HCT116 (cell line): ENCODE results near the gene CEP20. TPM values are rescaled to one million over a fixed set of nuclear protein-coding genes. Genes with fewer than 3 reads are reported as not detected.

Source experiments
- ATAC-seq: fragments of 200-7000 bp; cut with Tn5 transposase; 2 replicates; pipeline ENCODE4 v1.9.1; 2020; ENCODE audit warnings: mild to moderate bottlenecking, moderate library complexity
- BruUV-seq: library from RNA; stranded (reverse); fragments of 400-500 nt; replicated peaks from 2 replicates; lab custom pipeline; 2021; lab: Mats Ljungman, UMichigan
- CTCF ChIA-PET: fragments of 300-600 bp; sonication (Branson Sonifier 250); formaldehyde crosslinking; loops from one replicate; lab custom pipeline; 2021; ENCODE audit warnings: antibody characterized with exemption; lab: Charles Lee
- POLR2A ChIA-PET: fragments of 300-600, 350-600 bp; sonication (Branson Sonifier 250); formaldehyde crosslinking; loops from one replicate; lab custom pipeline; 2021; ENCODE audit warnings: antibody characterized with exemption; lab: Charles Lee
- RAD21 ChIA-PET, 2 experiments: fragments of 300-600 bp; sonication (Branson Sonifier 250); formaldehyde crosslinking; loops; one replicate each; lab custom pipeline; 2023; ENCODE audit warnings: low total read pairs in 2 of 2; ENCODE audit not compliant: uncharacterized antibody in 2 of 2, unreplicated experiment in 2 of 2, low non-redundant PET in 1 of 2; lab: Charles Lee
- DNase-seq: peaks from one replicate; pipeline ENCODE4 v3.0.0-alpha.2; 2010; ENCODE audit warnings: low read depth, low spot score
- H2AFZ ChIP-seq: fragments of 200-600 bp; shearing (Covaris generic), sonication (generic); 2 replicates; pipeline ENCODE4 v1.6.1; 2017; ENCODE audit warnings: low read depth, mixed run types, mixed read lengths, antibody characterized with exemption, low read length; ENCODE audit not compliant: poor library complexity, severe bottlenecking
- H3K27ac ChIP-seq: 2 replicates; pipeline ENCODE4 v1.5.1; 2012; ENCODE audit warnings: low read depth, low read length
- H3K27me3 ChIP-seq: fragments of 200-600 bp; sonication (generic); 2 replicates; pipeline ENCODE4 v1.6.1; 2016; ENCODE audit warnings: mixed run types, low read length, mixed read lengths; ENCODE audit not compliant: insufficient read depth
- H3K36me3 ChIP-seq, 2 experiments: fragments of 200-500 bp in 1 of 2; fragments of 200-600 bp in 1 of 2; sonication (Bioruptor generic) in 1 of 2; sonication (generic) in 1 of 2; 2 replicates each; pipeline versions ENCODE4 v1.5.1 to v1.6.1; 2014 to 2016; ENCODE audit warnings: low read length in 2 of 2, inconsistent platforms in 1 of 2, mixed read lengths in 1 of 2, mixed run types in 1 of 2; ENCODE audit not compliant: insufficient read depth in 2 of 2, control insufficient read depth in 1 of 2
- H3K4me1 ChIP-seq, 2 experiments: fragments of 200-600 bp in 1 of 2; sonication (generic) in 1 of 2; 2 replicates each; pipeline versions ENCODE4 v1.5.1 to v1.6.1; 2012 to 2017; ENCODE audit warnings: low read length in 2 of 2, inconsistent platforms in 1 of 2, mild to moderate bottlenecking in 1 of 2, mixed read lengths in 1 of 2, mixed run types in 1 of 2, moderate library complexity in 1 of 2; ENCODE audit not compliant: insufficient read depth in 2 of 2, control insufficient read depth in 1 of 2
- H3K4me2 ChIP-seq: fragments of 200-600 bp; sonication (generic); 2 replicates; pipeline ENCODE4 v1.6.1; 2017; ENCODE audit warnings: mixed run types, low read length, mixed read lengths
- H3K4me3 ChIP-seq, 2 experiments: fragments of 200-600 bp in 1 of 2; sonication (generic) in 1 of 2; replicated peaks in 1 of 2; 2 replicates each; pipeline ENCODE4 v1.5.1; 2011 to 2016; ENCODE audit warnings: low read length in 2 of 2, control low read depth in 1 of 2, low read depth in 1 of 2, mild to moderate bottlenecking in 1 of 2, mixed read lengths in 1 of 2, mixed run types in 1 of 2
- H3K79me2 ChIP-seq: fragments of 200-600 bp; sonication (generic); 2 replicates; pipeline ENCODE4 v1.6.1; 2017; ENCODE audit warnings: mild to moderate bottlenecking, mixed run types, low read length, moderate library complexity, mixed read lengths; ENCODE audit not compliant: insufficient read depth
- H3K9ac ChIP-seq: fragments of 200-600 bp; sonication (generic); 2 replicates; pipeline ENCODE4 v1.6.1; 2016; ENCODE audit warnings: low read length, mixed read lengths
- H3K9me2 ChIP-seq: fragments of 200-600 bp; sonication (generic), shearing (Covaris generic); 2 replicates; pipeline ENCODE4 v1.6.1; 2017; ENCODE audit warnings: mixed run types, mild to moderate bottlenecking, moderate library complexity; ENCODE audit not compliant: insufficient read depth
- H3K9me3 ChIP-seq, 2 experiments: fragments of 200-500 bp in 1 of 2; fragments of 200-600 bp in 1 of 2; sonication (Bioruptor generic) in 1 of 2; sonication (generic) in 1 of 2; 2 replicates each; pipeline ENCODE4 v1.6.1; 2014 to 2017; ENCODE audit warnings: low read length in 2 of 2, mixed read lengths in 2 of 2, inconsistent platforms in 1 of 2, low read depth in 1 of 2, mild to moderate bottlenecking in 1 of 2, mixed run types in 1 of 2, moderate library complexity in 1 of 2; ENCODE audit not compliant: control insufficient read depth in 1 of 2, insufficient read depth in 1 of 2
- H4K20me1 ChIP-seq: fragments of 200-600 bp; sonication (generic), shearing (Covaris generic); 2 replicates; pipeline ENCODE4 v1.6.1; 2017; ENCODE audit warnings: mixed run types, mild to moderate bottlenecking, moderate library complexity; ENCODE audit not compliant: insufficient read depth
- ATF3 ChIP-seq: IDR thresholded peaks from 2 replicates; pipeline ENCODE4 v1.6.1; 2012
- CBX3 ChIP-seq: IDR thresholded peaks from 2 replicates; pipeline ENCODE4 v1.6.1; 2012; ENCODE audit warnings: low read depth
- CEBPB ChIP-seq: IDR thresholded peaks from 2 replicates; pipeline ENCODE4 v1.6.1; 2012; ENCODE audit warnings: low read depth
- EGR1 ChIP-seq: IDR thresholded peaks from 2 replicates; pipeline ENCODE4 v1.6.1; 2012; ENCODE audit warnings: low read depth
- ELF1 ChIP-seq: IDR thresholded peaks from 2 replicates; pipeline ENCODE4 v1.6.1; 2012; ENCODE audit warnings: low read depth, borderline replicate concordance
- FOSL1 ChIP-seq: IDR thresholded peaks from 2 replicates; pipeline ENCODE4 v1.6.1; 2012; ENCODE audit warnings: low read depth
- MAX ChIP-seq: IDR thresholded peaks from 2 replicates; pipeline ENCODE4 v1.6.1; 2012
- POLR2A ChIP-seq: IDR thresholded peaks from 2 replicates; pipeline ENCODE4 v1.7.0; 2011; ENCODE audit warnings: borderline replicate concordance; ENCODE audit not compliant: insufficient read depth, insufficient read length; ENCODE audit errors: extremely low read depth
- POLR2AphosphoS5 ChIP-seq: IDR thresholded peaks from 2 replicates; pipeline ENCODE4 v1.6.1; 2011; ENCODE audit warnings: mild to moderate bottlenecking, low read depth, low read length, moderate library complexity
- REST ChIP-seq: IDR thresholded peaks from 2 replicates; pipeline ENCODE4 v1.6.1; 2012; ENCODE audit warnings: low read depth
- SP1 ChIP-seq: IDR thresholded peaks from 2 replicates; pipeline ENCODE4 v1.6.1; 2012; ENCODE audit warnings: low read depth
- SRF ChIP-seq: IDR thresholded peaks from 2 replicates; pipeline ENCODE4 v1.6.1; 2012; ENCODE audit warnings: low read depth
- YY1 ChIP-seq: IDR thresholded peaks from 2 replicates; pipeline ENCODE4 v1.6.1; 2011; ENCODE audit warnings: low read length, low read depth, moderate library complexity, mild to moderate bottlenecking; ENCODE audit not compliant: insufficient replicate concordance; ENCODE audit errors: extremely low read depth
- ZBTB33 ChIP-seq: IDR thresholded peaks from 2 replicates; pipeline ENCODE4 v1.6.1; 2011; ENCODE audit warnings: mild to moderate bottlenecking, low read length, moderate library complexity; ENCODE audit not compliant: insufficient replicate concordance; ENCODE audit errors: extremely low read depth
- intact Hi-C: fragments of 100-400 bp; cut with micrococcal nuclease; formaldehyde crosslinking; loops from 2 replicates; pipeline ENCODE4 v1.10.0; 2022
- total RNA-seq: library from RNA; stranded (reverse); gene quantifications from one replicate; pipeline ENCODE4 v1.2.1, GENCODE V29; 2021; ENCODE audit not compliant: unreplicated experiment

The CEP20 gene
- total RNA-seq, 1 experiment from 2014 or later, result 67.7 TPM

- peaks cover 94% of the 10 kb centered on the region for H3K79me2 ChIP-seq
- intact Hi-C loops, result no loop called here
- no peak overlapping the region for H3K4me2 ChIP-seq
- CTCF ChIA-PET, result interaction anchor here (1.7 kb wide), 1 partner anchor 8 kb away, joined by 8 read pairs; no protein-coding TSS in a partner anchor
- no peak overlapping the region for H3K9ac ChIP-seq
- no peaks in the 10 kb centered on the region for H3K9me3 ChIP-seq
- no peak for ATAC-seq
- no peaks in the 10 kb centered on the region for H4K20me1 ChIP-seq
- RAD21 ChIA-PET, result interaction anchor here in 1 of 2 experiments (0.6 kb wide), 1 partner anchor 21 kb away, joined by 4 read pairs; no protein-coding TSS in a partner anchor
- H3K4me1 ChIP-seq, result peaks cover 10 to 26% of the 10 kb centered on the region in 2 experiments; a peak in 3 of 4 replicates
- no peaks in the 10 kb centered on the region for H3K9me2 ChIP-seq
- peaks cover 12 to 20% of the 10 kb centered on the region in 2 experiments for H3K36me3 ChIP-seq
- TF ChIP-seq SP1 (no peak), YY1 (no peak), CEBPB (no peak)
- H3K4me3 ChIP-seq, result no peak overlapping the region
- POLR2A ChIA-PET, result no interaction called here
- BruUV-seq, result no TSS peak
- no peaks in the 10 kb centered on the region for H3K27me3 ChIP-seq
- no peak overlapping the region for H2AFZ ChIP-seq
- no peak for DNase-seq
- H3K27ac ChIP-seq, result no peak overlapping the region
Measured at GRCh38 chr16:15882563-15882962, 5.8 kb downstream of the CEP20 start.

- Histone ChIP-seq H3K4me2 (no peak overlapping the region), H3K4me3 (no peak overlapping the region), H3K36me3 (peaks cover 12 to 20% of the 10 kb centered on the region in 2 experiments), H3K9me2 (no peaks in the 10 kb centered on the region), H2AFZ (no peak overlapping the region), H3K27ac (no peak overlapping the region), H3K4me1 (peaks cover 6 to 20% of the 10 kb centered on the region in 2 experiments; a peak in 3 of 4 replicates), H3K27me3 (no peaks in the 10 kb centered on the region), H3K79me2 (peaks cover 87% of the 10 kb centered on the region), H4K20me1 (no peaks in the 10 kb centered on the region), H3K9ac (no peak overlapping the region), H3K9me3 (no peaks in the 10 kb centered on the region)
- ChIA-PET POLR2A (no interaction called here), CTCF (no interaction called here), RAD21 (interaction anchor here in 1 of 2 experiments (0.6 kb wide), 1 partner anchor 21 kb away, joined by 4 read pairs; no protein-coding TSS in a partner anchor)
- ATAC-seq, result no peak
- intact Hi-C loops, result no loop called here
- DNase-seq, result no peak
- BruUV-seq, result no TSS peak
- TF ChIP-seq POLR2A (no peak), CBX3 (no peak), SRF (no peak), CEBPB (no peak), ATF3 (no peak), EGR1 (no peak), ZBTB33 (no peak), YY1 (no peak), ELF1 (no peak), POLR2AphosphoS5 (no peak), FOSL1 (no peak), REST (no peak), MAX (no peak)
Measured at GRCh38 chr16:15881794-15882379, 6.5 kb downstream of the CEP20 start.
